Body of pancreas (tissue), 4 donors: ENCODE results near the gene RPS6KA2.

ENCODE experiments used
- CTCF ChIP-seq, 7 experiments: fragments of 450-650 bp in 4 of 7; fragments of 200-600 bp in 3 of 7; sonication (generic) in 3 of 7; IDR thresholded peaks; one replicate each; pipeline ENCODE4 v1.5.1; 2016 to 2019; ENCODE audit warnings: antibody characterized with exemption in 7 of 7
- POLR2A ChIP-seq, 3 donors: fragments of 450-650 bp; IDR thresholded peaks; one replicate each; pipeline ENCODE4 v1.6.1; 2016; ENCODE audit warnings: antibody characterized with exemption in 3 of 3, mild to moderate bottlenecking in 2 of 3

GRCh38 chr6:166551754-166552495, 75.1 kb downstream of the RPS6KA2 start:
- TF ChIP-seq CTCF (IDR thresholded peaks at IDR 0.05) (no peak), POLR2A (IDR thresholded peaks at IDR 0.05) (no peak)
